ENCODE results near the gene STAT1. TPM values are rescaled to one million over a fixed set of nuclear protein-coding genes. Genes with fewer than 3 reads are reported as not detected.
"Not testable (repeated sequence)": the region's sequence is repeated elsewhere in the genome, so short reads cannot be mapped to it uniquely, and the experiment has no call there.

Gene STAT1
- polyA plus RNA-seq, 4 donors: 56.6 to 153 (median 125) TPM

DNA sequence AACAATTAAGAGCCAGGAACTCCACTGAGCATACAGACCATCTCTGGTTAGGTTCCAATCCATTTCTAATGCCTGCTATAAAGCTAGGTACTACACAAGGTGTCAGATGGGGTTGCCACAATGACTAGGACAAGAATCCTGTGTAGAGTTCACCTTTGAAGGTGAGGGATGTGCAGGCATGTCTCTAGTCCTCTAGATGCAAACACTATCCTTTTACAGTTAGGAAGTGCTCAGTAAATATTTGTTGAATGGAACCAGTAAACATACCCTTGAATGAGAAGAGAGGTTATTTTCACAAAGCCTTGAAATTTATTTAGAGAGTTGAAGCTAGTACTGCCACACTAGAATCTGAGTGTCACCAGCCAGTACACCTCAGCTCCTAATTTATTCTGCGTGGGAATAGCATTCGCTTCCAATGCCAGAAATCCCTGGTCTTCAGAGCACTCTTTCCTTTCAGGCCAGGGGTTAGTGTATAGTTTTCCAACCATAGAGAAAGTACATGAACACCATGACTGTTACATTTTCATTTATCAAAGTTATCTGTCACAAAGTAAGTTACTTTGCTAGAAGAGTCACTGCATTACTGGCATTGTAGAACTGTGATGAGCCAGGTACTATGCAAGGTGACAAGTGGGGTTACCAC, 48.3 kb downstream of the STAT1 start:
- no peak for DNase-seq (ENCODE audit: low read depth in 4 of 4, low spot score in 3 of 4)

DNA sequence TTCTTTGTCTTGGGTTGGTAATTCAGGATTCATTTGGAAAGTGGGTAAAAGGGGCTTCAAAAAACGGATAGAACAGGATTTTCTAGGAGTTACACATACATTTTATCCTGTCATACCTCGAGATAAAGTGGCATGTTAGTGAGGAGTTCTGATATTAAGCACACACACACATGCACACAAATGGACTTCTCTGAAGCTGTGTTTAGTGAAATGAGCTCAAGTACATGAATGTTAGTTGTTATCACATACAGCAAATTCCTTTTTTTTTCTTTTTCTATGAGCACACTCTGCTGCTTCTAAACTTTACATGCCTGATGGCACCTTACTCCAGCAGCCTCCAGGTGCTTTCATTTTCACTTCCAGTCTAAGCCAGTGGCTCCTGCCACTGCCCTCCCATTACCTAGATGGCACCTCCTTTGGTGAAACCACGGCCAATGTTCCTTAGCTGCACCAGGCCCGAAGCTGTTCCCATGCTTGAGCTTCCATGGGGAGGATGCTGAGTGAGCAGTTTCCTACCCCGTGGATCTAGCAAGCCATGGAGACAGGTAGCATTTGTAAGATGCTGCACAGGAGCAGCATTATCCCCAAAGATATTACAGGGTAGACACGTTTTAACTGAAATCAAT, 49.7 kb downstream of the STAT1 start:
- DNase-seq (ENCODE audit: low read depth in 4 of 4, low spot score in 3 of 4): no peak

DNA sequence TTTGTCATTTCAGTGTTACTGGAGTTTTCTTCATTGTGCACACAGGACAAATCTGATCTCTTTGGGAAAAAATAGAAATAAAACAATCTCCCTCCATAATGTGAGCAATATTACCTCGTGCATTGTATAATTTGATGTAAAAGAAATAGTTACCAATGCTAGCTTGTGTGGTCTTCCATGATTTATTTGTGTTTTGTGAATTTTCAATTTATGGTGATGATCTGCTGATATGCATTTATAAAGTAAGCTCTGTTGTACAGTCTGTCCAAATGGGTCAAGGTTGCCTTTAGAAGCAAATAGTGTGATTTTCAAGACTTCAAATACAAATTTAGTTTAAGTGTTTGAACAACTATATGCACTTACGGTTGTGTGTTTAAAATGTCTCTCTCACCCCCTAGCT, 50.9 kb downstream of the STAT1 start:
- DNase-seq (ENCODE audit: low read depth in 4 of 4, low spot score in 3 of 4): no peak

DNA sequence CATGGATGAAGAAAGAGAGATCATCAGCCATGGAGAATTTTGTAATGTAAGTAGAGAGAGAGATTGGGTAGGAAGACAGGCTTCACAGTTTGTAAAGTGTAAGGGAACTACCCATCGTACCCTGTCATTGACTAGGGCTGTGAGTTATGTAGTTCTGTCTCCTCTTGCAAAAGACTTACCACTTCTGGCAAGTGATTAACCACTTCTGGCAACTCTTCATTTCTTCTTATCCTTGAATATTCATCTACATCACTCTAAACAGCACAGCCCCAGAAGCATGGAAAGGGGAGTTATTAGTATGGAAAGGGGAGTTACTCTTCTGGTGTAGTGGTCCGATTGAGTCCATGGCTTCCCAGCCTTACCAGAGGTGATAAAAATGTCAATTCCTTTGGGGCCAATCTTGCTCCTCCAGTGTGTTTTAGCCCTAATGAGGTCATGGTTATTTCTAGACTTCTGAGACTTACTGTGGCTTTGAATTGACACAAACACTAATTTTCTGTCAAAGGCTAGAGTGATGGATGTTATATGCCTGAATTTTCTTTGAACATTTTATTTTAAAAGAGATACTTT, 52.0 kb downstream of the STAT1 start:
- no peak for DNase-seq (ENCODE audit: low read depth in 4 of 4, low spot score in 3 of 4)

DNA sequence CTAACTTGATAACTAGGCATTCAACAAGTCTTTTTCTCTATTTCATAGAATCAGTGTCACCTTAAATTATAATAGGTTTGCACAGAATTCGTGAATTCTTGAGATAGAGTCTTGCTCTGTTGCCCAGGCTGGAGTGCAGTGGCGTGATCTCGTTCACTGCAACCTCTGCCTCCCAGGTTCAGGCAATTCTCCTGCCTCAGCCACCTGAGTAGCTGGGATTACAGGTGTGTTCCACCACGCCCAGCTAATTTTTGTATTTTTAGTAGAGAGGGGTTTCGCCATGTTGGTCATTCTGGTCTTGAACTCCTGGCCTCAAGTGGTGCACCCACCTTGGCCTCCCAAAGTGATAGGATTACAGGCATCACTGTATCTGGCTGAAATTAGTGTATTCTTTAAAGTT, 52.9 kb downstream of the STAT1 start:
- not testable (repeated sequence) for DNase-seq (ENCODE audit: low read depth in 4 of 4, low spot score in 3 of 4)

DNA sequence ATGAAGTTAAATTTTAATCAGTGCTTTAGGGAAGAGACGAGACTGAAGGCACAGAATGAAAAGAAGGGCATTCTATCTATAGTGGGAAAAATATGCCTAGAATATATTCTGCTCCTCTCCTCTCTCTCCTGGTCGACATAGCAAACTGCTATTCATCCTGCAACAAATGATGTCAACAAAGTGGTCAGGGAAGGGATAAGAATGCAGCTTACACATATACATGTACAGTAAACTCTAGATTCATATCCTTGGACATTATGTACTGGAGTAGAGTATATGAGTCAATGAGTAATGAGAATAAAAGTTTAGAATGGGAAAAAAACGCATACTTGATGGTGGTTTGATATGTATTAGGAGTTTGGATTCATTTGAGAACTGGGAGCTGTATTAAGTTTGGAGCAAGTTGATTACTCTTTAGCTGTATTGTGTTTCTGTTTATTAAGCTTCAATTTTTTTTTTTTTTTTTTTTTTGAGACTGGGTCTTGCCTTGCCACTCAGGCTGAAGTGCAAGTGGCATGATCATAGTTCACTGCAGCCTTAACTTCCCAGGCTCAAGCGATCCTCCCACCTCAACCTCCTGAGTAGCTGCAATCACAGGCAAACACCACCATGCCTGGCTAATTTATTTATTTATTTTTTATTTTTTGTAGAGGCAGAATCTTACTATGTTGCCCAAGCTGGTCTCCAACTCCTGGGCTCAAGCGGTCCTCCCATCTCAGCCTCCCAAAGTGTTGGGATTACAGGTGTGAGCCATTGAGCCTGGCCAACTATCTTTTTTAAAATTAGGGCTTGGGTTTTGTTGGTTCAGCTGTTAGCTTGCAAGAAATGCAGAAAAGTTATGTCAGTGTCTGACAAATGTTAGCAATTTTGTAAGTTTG, 53.8 kb downstream of the STAT1 start:
- DNase-seq (ENCODE audit: low read depth in 4 of 4, low spot score in 3 of 4): no peak

DNA sequence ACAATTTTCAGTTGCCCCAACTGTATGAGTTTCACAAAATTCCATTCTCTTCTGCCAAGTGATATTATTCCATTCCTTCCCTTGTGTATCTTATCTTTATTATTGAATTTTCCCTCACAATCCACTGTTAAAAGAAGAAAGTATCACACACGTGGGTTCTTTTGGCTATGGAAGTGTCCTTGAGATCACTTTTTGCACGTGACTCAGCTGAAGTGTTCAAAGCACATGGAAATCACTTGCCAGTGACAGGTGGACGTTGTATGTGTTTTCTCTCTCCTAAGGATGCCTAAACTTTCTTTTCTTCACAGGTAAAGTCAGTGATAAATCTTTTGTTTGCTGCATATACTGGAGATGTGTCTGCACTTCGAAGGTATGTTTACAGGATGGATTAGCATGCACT, 60.7 kb downstream of the STAT1 start:
- no peak for DNase-seq (ENCODE audit: low read depth in 4 of 4, low spot score in 3 of 4)

DNA sequence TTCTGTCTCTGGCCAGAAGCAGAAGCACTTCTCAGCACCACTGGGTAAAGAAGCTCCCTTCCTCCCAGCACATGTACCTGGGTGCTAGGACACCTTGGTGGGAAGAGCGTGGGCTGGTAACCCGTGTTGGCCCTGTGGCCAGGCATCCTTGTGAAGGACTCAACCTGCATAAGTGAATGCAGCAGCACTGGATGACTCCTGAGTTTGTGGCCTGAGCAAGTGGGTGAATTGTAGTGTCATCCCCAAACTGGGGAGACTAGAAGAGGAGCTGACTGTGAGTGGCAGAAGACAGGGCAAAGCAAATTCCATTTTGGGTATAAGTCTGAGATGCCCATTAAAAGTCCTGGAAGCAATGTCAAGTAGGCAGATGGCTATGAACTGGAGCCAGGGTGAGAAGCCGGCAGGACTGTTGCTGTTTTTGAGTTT, 63.4 kb downstream of the STAT1 start:
- no peak for DNase-seq (ENCODE audit: low read depth in 4 of 4, low spot score in 3 of 4)

DNA sequence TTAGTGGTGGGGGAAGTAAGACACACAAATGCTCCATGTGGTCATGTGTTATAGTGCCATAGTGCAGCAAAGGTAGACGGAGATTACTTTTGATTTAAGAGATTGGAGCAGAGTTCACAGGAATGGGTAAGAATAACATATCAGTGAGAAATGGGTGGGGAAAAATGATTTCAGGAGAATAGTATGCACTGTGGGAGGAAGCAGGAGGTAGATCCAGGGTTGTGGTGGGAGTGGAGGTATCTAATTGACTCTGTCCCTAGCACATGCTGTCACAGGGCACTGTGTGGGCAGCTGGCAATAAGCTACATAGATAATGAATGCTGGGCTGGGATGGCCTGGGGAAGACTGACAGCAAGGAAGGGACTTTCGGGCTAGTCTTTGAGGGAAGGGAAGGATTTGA, 65.3 kb downstream of the STAT1 start:
- DNase-seq (ENCODE audit: low read depth in 4 of 4, low spot score in 3 of 4): no peak

DNA sequence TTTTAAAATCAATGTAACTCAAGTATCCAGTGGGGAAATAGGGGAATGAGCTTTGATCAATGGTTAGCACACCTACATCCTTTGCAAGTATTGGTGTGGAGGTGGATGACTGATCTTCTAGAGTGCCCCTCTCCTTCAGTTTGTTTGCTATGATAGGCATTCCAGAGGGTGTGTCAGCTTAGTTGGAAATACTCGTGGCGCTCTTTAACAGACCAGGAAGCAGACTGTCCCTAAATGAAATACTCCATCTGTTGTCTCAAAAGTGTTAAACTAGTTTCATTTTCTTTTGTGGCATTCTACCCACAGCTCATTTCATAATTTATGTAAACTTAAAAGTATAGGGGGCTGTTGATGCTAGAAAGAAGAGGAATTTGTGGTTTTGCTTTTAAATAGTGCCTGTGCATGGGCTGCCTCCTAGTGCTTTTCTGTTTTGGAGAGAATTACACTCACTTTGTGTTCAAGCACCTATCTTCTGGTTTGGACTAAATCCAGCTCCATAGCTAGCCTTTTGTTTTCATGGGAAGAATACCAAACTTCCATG, 66.2 kb downstream of the STAT1 start:
- DNase-seq (ENCODE audit: low read depth in 4 of 4, low spot score in 3 of 4): no peak

DNA sequence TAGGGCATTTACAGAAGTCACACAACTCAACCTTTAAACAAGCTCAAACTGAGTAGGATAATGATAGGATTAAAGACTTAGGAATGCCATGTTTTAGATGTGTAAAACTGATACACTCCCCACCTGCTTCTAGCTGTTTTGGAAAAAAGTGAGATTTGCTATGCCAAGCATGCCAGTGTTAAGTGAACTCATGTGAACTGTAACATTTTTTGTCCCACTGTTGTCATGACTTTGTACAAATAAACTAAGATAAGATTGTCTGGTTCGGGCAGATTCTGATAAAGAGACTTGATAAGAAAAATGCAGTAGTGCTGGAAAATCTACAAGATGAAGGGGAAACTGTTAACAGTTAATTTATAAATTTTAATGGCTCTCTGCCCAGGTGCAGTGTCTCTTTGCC, 66.8 kb downstream of the STAT1 start:
- DNase-seq (ENCODE audit: low read depth in 4 of 4, low spot score in 3 of 4): no peak

DNA sequence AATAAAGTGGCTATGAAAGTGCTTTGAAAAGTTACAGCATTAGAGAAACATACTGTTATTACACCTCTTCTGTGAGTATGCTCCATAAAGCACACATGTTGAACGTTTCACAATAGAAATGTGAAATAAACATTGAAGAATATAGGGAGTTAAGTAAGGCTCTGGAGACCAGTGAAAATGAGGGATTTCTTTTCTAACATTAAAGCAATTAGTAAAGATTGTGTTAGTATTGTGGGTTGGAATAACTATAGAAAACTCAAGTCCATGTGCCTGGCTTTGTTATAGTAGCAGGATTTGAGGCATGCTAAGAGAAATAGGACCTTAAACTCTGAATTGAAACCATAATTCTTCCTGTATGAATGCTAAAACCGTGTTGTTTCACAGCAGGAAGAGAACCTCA, 70.3 kb downstream of the STAT1 start:
- no peak for DNase-seq (ENCODE audit: low read depth in 4 of 4, low spot score in 3 of 4)

DNA sequence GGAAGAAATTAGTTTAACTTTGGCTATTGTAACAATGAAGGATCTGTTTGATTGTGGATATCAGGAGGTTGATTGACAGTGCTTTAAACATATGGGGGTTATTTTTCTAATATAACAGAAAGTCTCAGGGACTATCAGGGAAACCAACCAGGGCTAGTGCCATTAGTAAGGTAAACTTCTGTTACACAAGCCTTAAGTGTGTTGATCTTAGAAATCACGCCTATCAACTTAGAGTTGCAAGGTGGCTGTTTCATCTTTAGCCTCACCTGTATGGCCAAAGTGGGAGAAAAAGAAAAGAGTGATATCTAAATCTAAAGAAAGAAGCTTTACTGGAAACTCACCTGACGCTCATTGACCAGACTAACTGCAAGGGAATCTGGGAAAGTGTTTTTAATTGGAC, 71.3 kb downstream of the STAT1 start:
- no peak for DNase-seq (ENCODE audit: low read depth in 4 of 4, low spot score in 3 of 4)

DNA sequence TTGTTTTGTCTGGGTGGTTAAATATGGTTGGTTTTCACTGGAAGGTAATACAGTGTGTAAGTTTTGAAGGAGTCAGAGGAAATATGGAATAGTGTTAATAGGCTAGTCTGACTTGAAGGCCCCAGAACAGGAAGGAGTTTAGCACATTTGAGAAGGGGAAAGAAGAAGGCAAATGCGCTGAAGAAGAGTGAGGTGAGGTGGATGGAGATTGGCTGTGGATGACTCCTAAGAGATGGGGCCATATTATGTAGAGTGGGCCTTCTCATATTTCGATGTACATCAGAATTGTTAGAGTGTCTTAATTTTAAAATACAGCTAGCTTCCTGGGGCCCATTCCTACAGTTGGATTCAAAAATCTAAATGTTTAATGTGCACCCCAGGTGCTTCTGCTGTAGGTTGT, 72.4 kb downstream of the STAT1 start:
- no peak for DNase-seq (ENCODE audit: low read depth in 4 of 4, low spot score in 3 of 4)

DNA sequence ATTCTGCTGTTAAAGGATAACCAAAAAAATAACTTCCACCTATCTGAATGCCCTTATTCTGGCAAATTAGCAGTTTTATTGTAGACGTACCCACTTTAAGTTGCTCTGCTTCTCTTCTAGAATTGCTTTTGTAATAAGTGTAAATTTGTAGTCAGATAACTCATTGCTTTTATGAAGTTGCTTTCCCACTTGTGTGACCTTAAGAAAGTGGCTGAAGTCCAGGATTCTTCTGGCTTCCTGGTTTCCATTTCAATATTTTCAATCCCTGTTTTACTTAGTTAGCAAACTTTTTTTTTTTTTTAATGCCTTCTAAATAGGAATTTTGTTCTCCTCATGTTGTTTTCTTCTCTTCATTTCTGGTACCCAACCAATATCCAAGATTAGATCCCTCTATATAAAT, 73.5 kb downstream of the STAT1 start:
- DNase-seq (ENCODE audit: low read depth in 4 of 4, low spot score in 3 of 4): no peak

DNA sequence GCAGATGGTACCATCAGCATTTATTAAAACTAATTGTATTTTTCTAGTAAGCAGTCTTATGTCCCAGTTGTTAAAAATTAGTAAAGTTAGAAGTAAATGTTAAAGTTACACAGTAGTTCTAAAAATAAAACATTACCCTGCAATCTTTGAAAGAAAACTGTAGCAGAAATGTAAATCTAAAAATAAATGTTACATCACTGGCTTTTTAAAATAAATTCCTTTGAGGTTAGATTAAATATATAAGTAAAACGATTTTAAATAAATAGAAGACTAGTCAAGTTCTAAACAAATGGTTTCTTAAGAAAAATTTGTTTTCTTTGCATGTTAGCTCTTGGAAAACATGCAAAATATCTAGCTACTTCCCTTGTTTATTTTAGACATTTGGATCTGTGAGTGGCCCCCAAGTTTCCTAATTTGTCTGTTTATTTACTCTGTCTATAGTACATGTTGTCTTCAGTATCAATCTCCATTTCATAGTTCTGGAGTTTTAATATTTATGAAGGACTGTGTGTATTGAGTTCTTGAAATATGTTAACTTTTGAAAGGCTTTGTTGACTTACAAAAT, 75.1 kb downstream of the STAT1 start:
- DNase-seq (ENCODE audit: low read depth in 4 of 4, low spot score in 3 of 4): no peak

DNA sequence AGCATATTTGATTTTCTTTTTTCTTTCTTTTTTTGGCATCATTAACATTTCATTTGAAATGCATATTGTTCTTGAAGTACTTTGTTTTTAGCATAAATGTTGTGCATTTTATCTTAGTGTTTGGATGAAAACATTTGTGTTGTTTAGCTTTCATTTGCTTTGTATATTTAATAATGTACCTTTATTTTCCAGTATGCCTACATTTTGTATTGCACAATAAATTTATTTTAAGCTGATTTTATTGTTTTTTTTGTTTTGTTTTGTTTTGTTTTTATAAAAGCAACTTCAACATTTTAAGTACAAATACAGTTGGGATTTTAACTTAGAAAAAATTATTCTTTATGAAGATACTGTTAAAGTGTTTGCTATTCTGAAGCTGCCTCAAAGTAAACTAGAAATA, 78.9 kb downstream of the STAT1 start:
- no peak for DNase-seq (ENCODE audit: low read depth in 4 of 4, low spot score in 3 of 4)

DNA sequence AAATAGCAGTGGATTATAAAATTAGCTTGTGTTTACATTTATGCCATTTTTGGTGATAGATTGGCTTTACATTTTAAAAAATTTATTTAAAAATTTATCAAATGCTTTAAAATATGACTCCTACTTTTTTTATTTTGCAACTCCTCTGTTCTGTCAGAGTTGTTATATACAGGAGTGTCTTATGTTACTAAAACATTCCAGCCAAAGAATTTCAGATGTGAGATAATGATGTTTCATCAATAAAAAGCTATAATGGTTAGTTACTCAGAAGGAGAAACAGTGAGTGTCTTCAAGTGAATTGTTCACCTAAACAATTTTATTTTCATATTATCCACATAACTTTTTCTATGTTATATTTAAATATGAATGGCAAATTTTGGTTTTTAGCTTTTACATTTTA, 80.6 kb downstream of the STAT1 start:
- no peak for DNase-seq (ENCODE audit: low read depth in 4 of 4, low spot score in 3 of 4)

DNA sequence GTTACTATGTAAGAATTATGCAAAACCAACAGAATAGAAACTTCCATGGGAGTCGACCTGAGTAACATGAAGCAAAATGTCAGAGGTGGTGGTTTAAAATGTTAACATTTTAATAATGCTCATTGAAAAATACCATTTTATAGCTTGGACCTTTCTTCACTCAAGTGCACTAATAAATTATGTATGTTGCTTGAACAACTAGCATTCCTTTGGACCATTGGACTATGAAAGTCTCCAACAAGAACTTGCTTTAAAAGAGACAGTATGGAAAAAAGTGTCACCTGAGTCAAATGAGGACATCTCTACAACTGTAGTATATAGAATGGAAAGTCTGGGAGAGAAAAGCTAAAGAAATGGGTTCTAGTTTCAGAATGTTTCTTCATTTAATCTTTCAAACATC, 81.5 kb downstream of the STAT1 start:
- DNase-seq (ENCODE audit: low read depth in 4 of 4, low spot score in 3 of 4): no peak

DNA sequence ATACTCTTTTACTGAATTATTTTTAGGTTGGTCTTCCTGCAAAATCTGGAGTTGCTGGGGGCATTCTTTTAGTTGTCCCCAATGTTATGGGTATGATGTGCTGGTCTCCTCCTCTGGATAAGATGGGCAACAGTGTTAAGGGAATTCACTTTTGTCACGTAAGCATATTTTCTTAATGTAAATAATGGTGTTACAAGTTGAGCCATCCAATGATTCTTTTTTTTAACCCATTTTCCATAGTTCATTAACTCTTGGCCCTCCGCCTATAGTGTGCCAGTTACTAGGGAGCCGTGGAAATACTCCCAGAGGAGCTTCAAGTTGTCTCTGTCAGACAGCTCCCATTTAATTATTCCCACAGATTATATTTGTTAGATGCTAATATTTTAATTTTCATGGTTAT, 83.6 kb downstream of the STAT1 start:
- DNase-seq (ENCODE audit: low read depth in 4 of 4, low spot score in 3 of 4): no peak

DNA sequence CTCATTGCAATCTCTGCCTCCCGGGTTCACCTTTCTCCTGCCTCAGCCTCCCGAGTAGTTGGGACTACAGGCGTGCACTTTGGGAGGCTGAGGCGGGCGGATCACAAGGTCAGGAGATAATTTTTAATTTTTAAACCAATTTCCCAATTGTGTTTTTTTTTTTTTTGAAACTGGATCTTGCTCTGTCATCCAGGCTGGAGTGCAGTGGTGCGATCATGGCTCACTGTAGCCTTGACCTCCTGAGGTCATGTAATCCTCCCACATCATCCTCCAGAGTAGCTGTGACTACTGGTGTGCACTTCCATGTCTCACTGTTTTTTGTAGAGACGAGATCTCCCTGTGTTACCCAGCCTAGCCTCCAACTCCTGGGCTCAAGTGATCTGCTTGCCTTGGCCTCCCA, 84.1 kb downstream of the STAT1 start:
- DNase-seq (ENCODE audit: low read depth in 4 of 4, low spot score in 3 of 4): no peak

Data from left renal pelvis (tissue), 4 donors.